K562 (cell line): ENCODE measurements around the gene BATF. TPM values are rescaled to one million over a fixed set of nuclear protein-coding genes. Genes with fewer than 3 reads are reported as not detected.

Experiments
- ATAC-seq: fragments of 200-7000 bp; cut with Tn5 transposase; 3 replicates; pipeline ENCODE4 v1.9.1; 2020; ENCODE audit warnings: moderate library complexity
- BruUV-seq: library from RNA; stranded (reverse); fragments of 400-500 nt; replicated peaks from 2 replicates; lab custom pipeline; 2021; lab: Mats Ljungman, UMichigan
- CTCF ChIA-PET: fragments of 300-600 bp; formaldehyde crosslinking; extraction: SDS; loops from one replicate; lab custom pipeline; 2021; ENCODE audit warnings: low intra/inter-chr PET ratio; lab: Yijun Ruan, JAX
- POLR2A ChIA-PET: fragments of 300-600, 350-650 bp; sonication (Branson Sonifier 250); formaldehyde crosslinking; extraction: SDS; loops from one replicate; lab custom pipeline; 2021; ENCODE audit warnings: antibody characterized with exemption, inconsistent platforms; lab: Yijun Ruan, JAX
- DNase-seq, 4 experiments: peaks; one replicate each; pipeline versions ENCODE4 v3.0.0 to v3.0.0-alpha.2; 2011 to 2018; ENCODE audit warnings: low spot score in 3 of 4, mixed read lengths in 3 of 4; ENCODE audit errors: extremely low read depth in 1 of 4
- FAIRE-seq: peaks from 2 replicates; lab custom pipeline; 2011; peaks lifted over from hg19 to GRCh38; lab: Jason Lieb, UNC
- H2AFZ ChIP-seq: 2 replicates; pipeline ENCODE4 v1.6.0; 2011; ENCODE audit warnings: low read depth, low read length, control low read depth, inconsistent platforms
- H3K27ac ChIP-seq: fragments of 200-600 bp; 3 replicates; pipeline ENCODE4 v1.8.0; 2011; ENCODE audit warnings: low read depth, mild to moderate bottlenecking, control low read depth, inconsistent platforms, low read length, moderate library complexity, mixed read lengths; ENCODE audit errors: extremely low read depth
- H3K27me3 ChIP-seq, 2 experiments: fragments of 300-600 bp in 1 of 2; 2 replicates in 1 of 2; 3 replicates in 1 of 2; pipeline versions ENCODE4 v1.6.0 to v1.8.0; 2011; ENCODE audit warnings: inconsistent platforms in 2 of 2, low read length in 2 of 2, mild to moderate bottlenecking in 1 of 2, mixed read lengths in 1 of 2, moderate library complexity in 1 of 2; ENCODE audit not compliant: control insufficient read depth in 2 of 2, insufficient read depth in 2 of 2
- H3K36me3 ChIP-seq: fragments of 300-600 bp; 3 replicates; pipeline ENCODE4 v1.8.0; 2011; ENCODE audit warnings: mild to moderate bottlenecking, low read length, inconsistent platforms; ENCODE audit not compliant: control insufficient read depth, insufficient read depth
- H3K4me1 ChIP-seq, 2 experiments: fragments of 200-600 bp in 1 of 2; replicated peaks in 1 of 2; 2 replicates in 1 of 2; 3 replicates in 1 of 2; pipeline versions ENCODE4 v1.5.1 to v1.8.0; 2011; ENCODE audit warnings: inconsistent platforms in 2 of 2, low read length in 2 of 2, mild to moderate bottlenecking in 1 of 2, mixed read lengths in 1 of 2, moderate library complexity in 1 of 2; ENCODE audit not compliant: control insufficient read depth in 2 of 2, insufficient read depth in 2 of 2
- H3K4me2 ChIP-seq: 2 replicates; pipeline ENCODE4 v1.6.1; 2011; ENCODE audit warnings: low read length, control low read depth, inconsistent platforms, mixed read lengths; ENCODE audit not compliant: insufficient read depth
- H3K4me3 ChIP-seq: fragments of 200-600 bp; sonication (generic), shearing (Covaris generic); 2 replicates; pipeline ENCODE4 v1.5.1; 2016; ENCODE audit warnings: control low read depth, inconsistent platforms
- H3K79me2 ChIP-seq: fragments of 200-600 bp; 3 replicates; pipeline ENCODE4 v1.8.0; 2011; ENCODE audit warnings: low read length, inconsistent platforms; ENCODE audit not compliant: control insufficient read depth, insufficient read depth
- H3K9ac ChIP-seq, 2 experiments: 2 replicates each; pipeline versions ENCODE4 v1.6.0 to v1.6.1; 2011; ENCODE audit warnings: low read depth in 2 of 2, low read length in 2 of 2, control low read depth in 1 of 2, inconsistent platforms in 1 of 2, mild to moderate bottlenecking in 1 of 2, mixed read lengths in 1 of 2; ENCODE audit not compliant: insufficient read depth in 1 of 2
- H3K9me1 ChIP-seq: one replicate; pipeline ENCODE4 v1.6.0; 2011; ENCODE audit warnings: inconsistent platforms, mild to moderate bottlenecking, low read length, moderate library complexity; ENCODE audit not compliant: control insufficient read depth, insufficient read depth
- H3K9me3 ChIP-seq: replicated peaks from 2 replicates; pipeline ENCODE4 v1.5.1; 2011; ENCODE audit warnings: low read depth, low read length, inconsistent platforms; ENCODE audit not compliant: control insufficient read depth, insufficient read depth
- H4K20me1 ChIP-seq: replicated peaks from 2 replicates; pipeline ENCODE4 v1.6.1; 2011; ENCODE audit warnings: low read length, inconsistent platforms, mixed read lengths; ENCODE audit not compliant: control insufficient read depth, insufficient read depth
- ATF6 ChIP-seq: sonication (generic); formaldehyde crosslinking; IDR thresholded peaks from 2 replicates; pipeline ENCODE4 v1.4.0; 2020; ENCODE audit warnings: mild to moderate bottlenecking, missing genetic modification reagents
- CHD7 ChIP-seq: fragments of 200-600 bp; sonication (generic); IDR thresholded peaks from one replicate; pipeline ENCODE4 v1.6.1; 2012; ENCODE audit warnings: mild to moderate bottlenecking, low read depth, low read length, inconsistent platforms
- KAT7 ChIP-seq: sonication (generic); formaldehyde crosslinking; IDR thresholded peaks from 2 replicates; pipeline ENCODE4 v1.8.0; 2022; ENCODE audit warnings: missing genetic modification reagents, mild to moderate bottlenecking, borderline replicate concordance
- MBD1 ChIP-seq: fragments of 250-450 bp; sonication (Bioruptor Pico); IDR thresholded peaks from 2 replicates; pipeline ENCODE4 v1.8.0; 2022; ENCODE audit warnings: inconsistent platforms
- ZBTB12 ChIP-seq: fragments of 250-450 bp; sonication (Bioruptor Pico); IDR thresholded peaks from 2 replicates; pipeline ENCODE4 v1.4.0; 2020
- ZNF184 ChIP-seq: sonication (generic); formaldehyde crosslinking; IDR thresholded peaks from 2 replicates; pipeline ENCODE4 v1.5.0; 2020; ENCODE audit warnings: missing genetic modification reagents
- whole genome bisulfite sequencing: fragments of 100-300 bp; shearing (Covaris generic); methylation state at CpG from one replicate; pipeline ENCODE4 v1.1.6; 2016; ENCODE audit warnings: low coverage, mixed read lengths; ENCODE audit not compliant: insufficient coverage; ENCODE audit errors: missing lambda C conversion rate; 5-methylcytosine and 5-hydroxymethylcytosine counted together
- in situ Hi-C: fragments of 300-500 bp; cut with MboI; formaldehyde crosslinking; loops from 4 replicates; pipeline ENCODE4 v1.15.0; 2018; ENCODE audit warnings: inconsistent platforms, mixed read lengths
- intact Hi-C: fragments of 100-400 bp; cut with micrococcal nuclease; formaldehyde crosslinking; loops from 2 replicates; pipeline ENCODE4 v1.14.2; 2022
- polyA plus RNA-seq, 8 experiments: library from polyadenylated mRNA; depleted of rRNA in 4 of 8; stranded (reverse) in 5 of 8; unstranded in 3 of 8; fragments of >200 nt; fragmentation: Nextera tagmentation in 2 of 8; fragmentation: Illumina TruSeq in 1 of 8; extraction: Ambion mirVana in 2 of 8; extraction: Trizol in 1 of 8; gene quantifications; 2 replicates each; pipeline versions ENCODE4 v1.2.1 to v1.2.3, GENCODE V29; 2011 to 2014; ENCODE audit warnings: inconsistent platforms in 1 of 8, missing spikeins in 1 of 8
- total RNA-seq, 7 experiments: library from RNA; depleted of rRNA in 6 of 7; stranded (reverse); fragments of >200 nt in 6 of 7; fragmentation: Illumina TruSeq in 2 of 7; extraction: Trizol in 2 of 7; gene quantifications; 2 replicates each; pipeline versions ENCODE4 v1.2.1 to v1.2.3, GENCODE V29; 2011 to 2021; ENCODE audit warnings: low replicate concordance in 1 of 7

The BATF gene
- total and polyA plus RNA-seq, 9 of the 15 experiments (the other 6 are each of a cell fraction or from before 2014, with no cell fraction given), result 0.13 to 2.1 (median 0.55) TPM; not detected in 2

DNA sequence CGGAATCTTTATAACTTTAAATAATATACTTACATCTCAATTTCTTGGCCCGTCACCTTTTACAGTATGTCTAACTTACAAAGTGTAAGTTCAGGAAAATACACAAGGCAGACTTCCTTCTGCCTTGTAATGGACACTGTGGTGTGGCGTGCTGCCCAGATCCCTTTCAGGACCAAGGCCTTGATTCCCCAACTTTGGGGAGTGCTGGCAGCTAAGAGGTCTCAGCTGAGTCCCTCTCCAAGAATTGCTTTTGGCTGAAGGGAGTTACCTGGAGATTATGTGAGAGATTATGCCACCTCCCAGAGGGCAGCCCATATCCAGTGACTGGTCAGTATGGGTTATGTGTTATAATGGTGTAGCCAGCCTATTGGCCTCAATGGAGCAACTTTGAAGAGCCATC is 21.2 kb upstream of the BATF start:
- no peaks in the 10 kb centered on the region for H4K20me1 ChIP-seq
- H3K4me1 ChIP-seq, result peaks cover 0 to 3% of the 10 kb centered on the region in 2 experiments; a peak in 2 of 5 replicates
- no peaks in the 10 kb centered on the region for H3K9me1 ChIP-seq
- FAIRE-seq (no peak), ATAC-seq (no peak), DNase-seq (no peak)
- no peaks in the 10 kb centered on the region for H3K9me3 ChIP-seq
- CTCF ChIA-PET, result no interaction called here
- H3K27ac ChIP-seq, result no peak overlapping the region
- 60% methylated on average over 3 of the region's 3 CpGs for whole genome bisulfite sequencing
- no peaks in the 10 kb centered on the region for H3K36me3 ChIP-seq
- BruUV-seq, result no TSS peak
- no peak overlapping the region for H3K4me3 ChIP-seq
- no peaks in the 10 kb centered on the region for H3K79me2 ChIP-seq
- intact Hi-C loops, result no loop called here
- in situ Hi-C loops, result no loop called here
- POLR2A ChIA-PET, result no interaction called here
- no peaks in the 10 kb centered on the region for H3K27me3 ChIP-seq
- H3K9ac ChIP-seq, result no peak overlapping the region
- no peak overlapping the region for H3K4me2 ChIP-seq
- H2AFZ ChIP-seq, result no peak overlapping the region
- no peak for TF ChIP-seq KAT7
- TF ChIP-seq ZNF184 (CRISPR knock-in tag), result no peak
- TF ChIP-seq ATF6 (CRISPR knock-in tag), result no peak
- no peak for TF ChIP-seq MBD1 (CRISPR knock-in tag)
- no peak for TF ChIP-seq ZBTB12
- TF ChIP-seq CHD7, result no peak
